Upper lobe of right lung (tissue), 1 donor: Measurements from ENCODE around the gene SH3RF2. TPM values are rescaled to one million over a fixed set of nuclear protein-coding genes. Genes with fewer than 3 reads are reported as not detected.
A peak's percentile ranks its signal among the peaks of the same experiment; 100 is the strongest.

Source experiments
- ATAC-seq: fragments of 200-7000 bp; cut with Tn5 transposase; one replicate; pipeline ENCODE4 v1.9.1; 2020; ENCODE audit warnings: mild to moderate bottlenecking, moderate library complexity
- DNase-seq: peaks from one replicate; pipeline ENCODE4 v3.0.0-alpha.2; 2020
- H3K27ac ChIP-seq: fragments of 200-600 bp; one replicate; pipeline ENCODE4 v1.8.0; 2022
- H3K27me3 ChIP-seq: fragments of 200-600 bp; one replicate; pipeline ENCODE4 v1.8.0; 2022; ENCODE audit warnings: mild to moderate bottlenecking
- H3K36me3 ChIP-seq: fragments of 200-600 bp; one replicate; pipeline ENCODE4 v1.8.0; 2022
- H3K4me1 ChIP-seq: fragments of 200-600 bp; one replicate; pipeline ENCODE4 v1.8.0; 2022
- H3K4me3 ChIP-seq: fragments of 200-600 bp; one replicate; pipeline ENCODE4 v1.8.0; 2022; ENCODE audit warnings: mild to moderate bottlenecking
- H3K9me3 ChIP-seq: fragments of 200-600 bp; one replicate; pipeline ENCODE4 v1.8.0; 2022
- intact Hi-C: fragments of 100-400 bp; cut with DNase I; formaldehyde crosslinking; loops from one replicate; pipeline ENCODE4 v1.11.0; 2022
- total RNA-seq: library from RNA; stranded (reverse); fragmentation: NEBNext Ultra II Directional; extraction: Animal tissue kit (Norgen Biotek cat#: 25700); gene quantifications from one replicate; pipeline ENCODE4 v1.2.1, GENCODE V29; 2021
- TF ChIP-seq, protein P1 (sequence below): fragments of 200-600 bp; IDR thresholded peaks from one replicate; pipeline ENCODE4 v1.8.0; 2022; ENCODE audit warnings: antibody characterized with exemption
- donor health status: DM: no; HTN: yes; CAD: no; lungs with severe emphysema.

The SH3RF2 gene
- total RNA-seq, 1 donor from 2014 or later, result 12.4 TPM

DNA sequence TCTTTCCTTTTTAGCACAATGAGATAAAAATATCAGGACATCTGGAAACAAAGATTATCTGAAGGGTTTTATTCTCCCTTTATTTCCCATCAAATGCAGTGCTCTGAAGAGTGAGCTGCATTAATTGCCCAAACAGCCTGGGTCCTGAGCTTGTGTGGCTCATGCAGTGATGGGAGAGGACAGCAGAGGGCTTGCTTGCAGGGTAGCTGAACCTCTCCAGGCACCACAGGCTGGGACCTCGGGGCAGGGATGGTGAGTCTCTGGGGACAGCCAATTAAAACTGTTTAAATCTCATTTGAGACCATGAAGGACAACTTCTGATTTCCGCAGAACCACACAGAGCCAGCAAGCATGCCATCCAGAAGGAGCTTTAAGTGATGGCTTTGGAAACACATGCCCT lies 97.7 kb downstream of the SH3RF2 start:
- intact Hi-C loops, result no loop called here
- H3K36me3 ChIP-seq, result no peaks in the 10 kb centered on the region
- ATAC-seq (no peak), DNase-seq (no peak)
- TF ChIP-seq, protein P1, sequence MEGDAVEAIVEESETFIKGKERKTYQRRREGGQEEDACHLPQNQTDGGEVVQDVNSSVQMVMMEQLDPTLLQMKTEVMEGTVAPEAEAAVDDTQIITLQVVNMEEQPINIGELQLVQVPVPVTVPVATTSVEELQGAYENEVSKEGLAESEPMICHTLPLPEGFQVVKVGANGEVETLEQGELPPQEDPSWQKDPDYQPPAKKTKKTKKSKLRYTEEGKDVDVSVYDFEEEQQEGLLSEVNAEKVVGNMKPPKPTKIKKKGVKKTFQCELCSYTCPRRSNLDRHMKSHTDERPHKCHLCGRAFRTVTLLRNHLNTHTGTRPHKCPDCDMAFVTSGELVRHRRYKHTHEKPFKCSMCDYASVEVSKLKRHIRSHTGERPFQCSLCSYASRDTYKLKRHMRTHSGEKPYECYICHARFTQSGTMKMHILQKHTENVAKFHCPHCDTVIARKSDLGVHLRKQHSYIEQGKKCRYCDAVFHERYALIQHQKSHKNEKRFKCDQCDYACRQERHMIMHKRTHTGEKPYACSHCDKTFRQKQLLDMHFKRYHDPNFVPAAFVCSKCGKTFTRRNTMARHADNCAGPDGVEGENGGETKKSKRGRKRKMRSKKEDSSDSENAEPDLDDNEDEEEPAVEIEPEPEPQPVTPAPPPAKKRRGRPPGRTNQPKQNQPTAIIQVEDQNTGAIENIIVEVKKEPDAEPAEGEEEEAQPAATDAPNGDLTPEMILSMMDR, result no peak
- H3K27me3 ChIP-seq, result no peaks in the 10 kb centered on the region
- no peak overlapping the region for H3K27ac ChIP-seq
- no peaks in the 10 kb centered on the region for H3K4me1 ChIP-seq
- no peaks in the 10 kb centered on the region for H3K9me3 ChIP-seq
- H3K4me3 ChIP-seq, result no peak overlapping the region

DNA sequence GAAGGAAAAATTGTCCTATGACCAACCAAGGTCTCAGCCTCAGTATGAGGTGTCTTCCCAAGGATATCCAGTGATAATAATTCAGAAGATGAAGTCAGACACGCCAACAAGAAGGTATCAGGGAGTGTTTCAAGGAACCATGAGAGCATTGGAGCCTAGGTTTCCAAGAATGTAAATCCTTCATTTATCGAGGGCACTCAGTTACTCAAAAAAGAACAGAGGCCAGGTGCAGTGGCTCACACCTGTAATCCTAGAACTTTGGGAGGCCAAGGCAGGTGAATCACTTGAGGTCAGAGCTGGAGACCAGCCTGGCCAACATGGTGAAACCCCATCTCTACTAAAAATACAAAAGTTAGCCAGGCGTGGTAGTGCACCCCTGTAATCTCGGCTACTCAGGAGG lies 98.2 kb downstream of the SH3RF2 start:
- Histone ChIP-seq H3K4me3 (no peak overlapping the region), H3K27ac (no peak overlapping the region), H3K4me1 (no peaks in the 10 kb centered on the region), H3K36me3 (no peaks in the 10 kb centered on the region), H3K27me3 (no peaks in the 10 kb centered on the region), H3K9me3 (no peaks in the 10 kb centered on the region)
- no peak for ATAC-seq
- TF ChIP-seq, protein P1, result no peak
- intact Hi-C loops, result no loop called here
- DNase-seq, result no peak

- intact Hi-C loops, result no loop called here
- H3K36me3 ChIP-seq, result no peaks in the 10 kb centered on the region
- ATAC-seq (peak; percentile 63), DNase-seq (no peak)
- no peaks in the 10 kb centered on the region for H3K9me3 ChIP-seq
- no peaks in the 10 kb centered on the region for H3K27me3 ChIP-seq
- H3K4me3 ChIP-seq, result no peak overlapping the region
- H3K27ac ChIP-seq, result no peak overlapping the region
- TF ChIP-seq, protein P1, result no peak
- H3K4me1 ChIP-seq, result no peaks in the 10 kb centered on the region
Measured at GRCh38 chr5:146039420-146039819, 103.0 kb downstream of the SH3RF2 start.

GRCh38 chr5:146040527-146040926 lies 104.1 kb downstream of the SH3RF2 start:
- Histone ChIP-seq H3K27me3 (no peaks in the 10 kb centered on the region), H3K4me3 (no peak overlapping the region), H3K4me1 (no peaks in the 10 kb centered on the region), H3K36me3 (no peaks in the 10 kb centered on the region), H3K9me3 (no peaks in the 10 kb centered on the region), H3K27ac (no peak overlapping the region)
- intact Hi-C loops, result no loop called here
- no peak for DNase-seq
- TF ChIP-seq, protein P1, result no peak
- ATAC-seq, result no peak

DNA sequence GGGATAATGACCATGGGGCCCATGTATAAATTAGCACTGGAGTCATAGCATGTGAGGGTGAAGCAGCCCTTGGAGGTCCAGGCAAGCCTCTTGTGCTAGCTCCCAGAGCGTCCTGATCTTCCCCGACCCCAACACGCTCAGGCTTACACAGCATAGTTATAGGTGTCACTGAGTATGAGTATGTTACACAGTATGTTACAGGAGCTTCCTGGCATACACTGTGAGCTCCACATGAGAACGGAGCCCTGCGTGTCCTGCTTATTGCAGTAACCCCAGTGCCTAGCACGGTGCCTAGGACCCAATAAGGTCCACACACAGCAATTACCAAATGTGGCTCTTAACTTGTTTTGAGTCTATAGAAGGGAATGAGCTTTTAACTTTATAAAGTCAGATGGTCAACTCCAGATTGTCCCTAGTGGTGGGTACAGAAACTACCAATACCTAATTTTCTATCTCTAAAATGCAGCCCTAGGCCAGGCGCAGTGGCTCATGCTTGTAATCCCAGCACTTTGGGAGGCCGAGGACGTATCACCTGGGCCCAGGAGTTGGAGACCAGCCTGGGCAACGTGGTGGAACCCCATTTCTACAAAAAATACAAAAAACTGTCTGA lies 104.9 kb downstream of the SH3RF2 start:
- intact Hi-C loops, result no loop called here

More for the DNA sequence above, 104.9 kb downstream of the SH3RF2 start:
- no peak for DNase-seq
- H3K4me1 ChIP-seq, result no peaks in the 10 kb centered on the region
- ATAC-seq, result peak; percentile 52
- no peak overlapping the region for H3K27ac ChIP-seq
- H3K9me3 ChIP-seq, result no peaks in the 10 kb centered on the region
- no peaks in the 10 kb centered on the region for H3K27me3 ChIP-seq
- H3K36me3 ChIP-seq, result no peaks in the 10 kb centered on the region
- H3K4me3 ChIP-seq, result no peak overlapping the region
- TF ChIP-seq, protein P1, result peak; percentile 37
